Measurements from ENCODE around the gene ADD2.

Gene ADD2

DNA sequence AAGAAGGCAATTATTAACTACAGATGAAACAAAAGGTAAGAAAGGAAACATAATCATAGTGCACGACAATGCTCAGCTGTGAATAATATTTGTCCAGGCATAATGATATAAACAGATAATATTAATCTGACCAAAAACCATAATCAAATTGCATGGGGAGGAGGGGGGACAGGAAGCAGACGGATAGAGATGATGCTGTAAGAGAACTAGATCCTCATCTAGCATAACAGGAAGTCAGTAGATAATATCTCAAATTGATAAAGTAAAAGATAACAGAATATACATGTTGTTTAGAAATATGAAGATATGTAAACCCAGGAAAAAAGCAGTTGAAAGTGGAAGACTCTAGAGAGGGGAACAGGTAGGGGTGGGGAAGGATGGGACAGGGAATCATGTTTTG is 129.4 kb downstream of the ADD2 start:
- no peak overlapping the region for H3K27ac ChIP-seq
- TF ChIP-seq, protein P1, sequence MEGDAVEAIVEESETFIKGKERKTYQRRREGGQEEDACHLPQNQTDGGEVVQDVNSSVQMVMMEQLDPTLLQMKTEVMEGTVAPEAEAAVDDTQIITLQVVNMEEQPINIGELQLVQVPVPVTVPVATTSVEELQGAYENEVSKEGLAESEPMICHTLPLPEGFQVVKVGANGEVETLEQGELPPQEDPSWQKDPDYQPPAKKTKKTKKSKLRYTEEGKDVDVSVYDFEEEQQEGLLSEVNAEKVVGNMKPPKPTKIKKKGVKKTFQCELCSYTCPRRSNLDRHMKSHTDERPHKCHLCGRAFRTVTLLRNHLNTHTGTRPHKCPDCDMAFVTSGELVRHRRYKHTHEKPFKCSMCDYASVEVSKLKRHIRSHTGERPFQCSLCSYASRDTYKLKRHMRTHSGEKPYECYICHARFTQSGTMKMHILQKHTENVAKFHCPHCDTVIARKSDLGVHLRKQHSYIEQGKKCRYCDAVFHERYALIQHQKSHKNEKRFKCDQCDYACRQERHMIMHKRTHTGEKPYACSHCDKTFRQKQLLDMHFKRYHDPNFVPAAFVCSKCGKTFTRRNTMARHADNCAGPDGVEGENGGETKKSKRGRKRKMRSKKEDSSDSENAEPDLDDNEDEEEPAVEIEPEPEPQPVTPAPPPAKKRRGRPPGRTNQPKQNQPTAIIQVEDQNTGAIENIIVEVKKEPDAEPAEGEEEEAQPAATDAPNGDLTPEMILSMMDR (IDR thresholded peaks at IDR 0.05): no peak
- TF ChIP-seq ZFX (IDR thresholded peaks at IDR 0.05; ENCODE audit: borderline replicate concordance): no peak

DNA sequence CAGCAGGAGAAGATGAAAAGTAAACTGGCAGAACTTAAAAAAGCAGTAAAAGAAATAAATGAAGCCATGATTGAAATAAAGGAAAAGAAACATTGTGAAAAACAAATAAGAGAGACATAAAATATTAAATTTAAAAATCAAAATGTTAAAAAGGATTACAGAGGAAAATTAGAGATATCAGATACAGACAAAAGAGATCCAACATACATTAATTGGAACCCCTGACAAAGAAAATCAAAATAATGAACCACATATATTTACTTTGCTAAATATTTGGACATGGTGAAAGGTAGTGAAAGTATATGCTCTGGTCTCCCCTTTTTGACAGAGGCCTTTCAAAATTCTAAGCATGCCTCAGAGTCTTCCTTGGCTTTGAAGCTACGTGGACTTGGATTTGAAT is 134.5 kb downstream of the ADD2 start:
- no peak for TF ChIP-seq ZFX (IDR thresholded peaks at IDR 0.05; ENCODE audit: borderline replicate concordance)
- TF ChIP-seq, protein P1 (IDR thresholded peaks at IDR 0.05): no peak
- H3K27ac ChIP-seq: no peak overlapping the region

DNA sequence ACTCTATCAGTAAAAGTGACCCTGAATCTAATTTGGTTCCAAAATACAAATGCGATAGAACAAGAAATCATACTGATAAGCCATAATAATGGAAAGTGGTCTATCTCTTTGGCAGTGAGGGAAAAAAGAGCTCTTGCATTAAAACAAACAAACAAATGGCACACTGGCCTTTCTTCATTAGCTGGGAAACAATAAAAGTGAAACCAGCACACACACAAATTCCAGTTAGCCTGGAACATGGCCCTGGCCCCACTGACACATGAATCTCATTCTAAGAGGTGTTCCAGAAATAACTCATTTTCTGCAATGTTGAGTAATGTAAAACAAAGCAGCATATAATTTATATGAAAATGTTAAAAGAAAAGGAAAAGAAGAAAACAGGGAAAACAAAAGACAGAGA is 135.0 kb downstream of the ADD2 start:
- TF ChIP-seq, protein P1 (IDR thresholded peaks at IDR 0.05): no peak
- TF ChIP-seq ZFX (IDR thresholded peaks at IDR 0.05; ENCODE audit: borderline replicate concordance): no peak
- no peak overlapping the region for H3K27ac ChIP-seq

DNA sequence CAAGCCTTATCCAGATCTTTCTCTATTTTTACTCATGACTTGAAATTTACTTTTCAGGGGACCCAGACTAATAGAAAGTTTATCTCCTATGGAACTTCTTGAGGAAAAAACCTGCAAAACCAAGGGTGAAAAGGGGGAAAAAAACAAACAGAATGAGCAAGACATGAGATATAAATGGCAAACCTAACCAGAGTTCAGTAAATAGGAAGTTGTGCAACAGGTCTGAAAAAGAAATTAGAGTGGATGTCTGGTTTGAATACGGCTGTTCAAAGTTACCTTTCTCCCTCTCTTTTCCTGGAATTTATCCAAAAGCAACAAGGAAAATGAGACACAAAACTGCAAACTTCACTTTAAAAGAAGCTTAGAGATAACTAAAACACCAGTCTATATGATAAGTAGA is 135.6 kb downstream of the ADD2 start:
- TF ChIP-seq, protein P1 (IDR thresholded peaks at IDR 0.05): no peak
- TF ChIP-seq ZFX (IDR thresholded peaks at IDR 0.05; ENCODE audit: borderline replicate concordance): no peak
- no peak overlapping the region for H3K27ac ChIP-seq

DNA sequence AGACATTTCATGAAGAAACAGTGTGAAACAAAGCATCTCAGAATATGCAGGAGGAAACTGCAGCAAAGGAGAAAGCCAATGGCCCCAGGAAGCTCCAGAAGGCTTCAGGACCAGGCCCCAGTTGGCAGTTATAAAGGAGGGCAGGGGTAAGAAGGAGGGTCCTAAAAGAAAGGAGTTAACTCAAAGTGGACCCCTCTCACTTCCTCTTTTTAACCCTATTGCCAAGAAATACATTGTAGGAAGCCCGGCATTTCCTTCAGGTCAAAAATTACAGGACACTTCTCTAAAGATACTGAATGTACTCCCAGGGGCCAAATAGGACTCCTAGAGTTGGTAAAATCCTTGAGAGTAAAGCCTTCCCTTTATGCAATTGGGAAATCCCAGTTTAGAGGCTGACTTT is 137.2 kb downstream of the ADD2 start:
- H3K27ac ChIP-seq: no peak overlapping the region
- TF ChIP-seq ZFX (IDR thresholded peaks at IDR 0.05; ENCODE audit: borderline replicate concordance): no peak
- TF ChIP-seq, protein P1 (IDR thresholded peaks at IDR 0.05): no peak

DNA sequence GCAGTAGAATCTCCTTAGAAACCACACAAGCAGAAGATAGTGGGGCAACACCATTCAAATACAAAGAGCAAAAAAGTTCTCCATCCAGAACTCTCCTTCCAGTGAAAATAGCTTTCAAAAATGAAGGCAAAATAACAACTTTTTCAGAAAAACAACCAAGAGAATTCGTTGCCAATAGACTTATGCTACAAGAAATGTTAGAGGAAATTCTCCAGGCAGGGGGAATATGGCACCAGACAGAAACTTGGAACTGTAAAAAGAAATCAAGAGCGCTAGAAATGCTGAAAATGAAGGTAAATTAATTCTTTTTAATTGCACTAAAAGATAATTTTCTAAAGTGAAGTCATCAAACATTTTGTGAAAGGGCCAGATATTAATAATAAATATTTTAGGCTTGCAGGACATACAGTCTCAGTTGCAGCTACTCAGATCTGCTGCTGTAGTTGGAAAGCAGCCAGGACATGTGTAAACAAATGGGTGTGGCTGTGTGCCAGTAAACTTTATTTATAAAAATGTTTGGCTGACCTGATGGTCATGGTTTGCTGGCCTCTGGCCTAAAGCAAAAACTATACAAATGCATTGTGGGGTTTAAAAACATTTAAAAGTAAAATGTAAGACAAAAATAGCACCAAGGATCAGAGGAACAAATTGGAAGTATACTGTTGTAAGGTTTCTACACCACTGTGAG is 140.6 kb downstream of the ADD2 start:
- H3K27ac ChIP-seq: no peak overlapping the region

More for the DNA sequence above, 140.6 kb downstream of the ADD2 start:
- TF ChIP-seq ZFX (IDR thresholded peaks at IDR 0.05; ENCODE audit: borderline replicate concordance): no peak
- TF ChIP-seq, protein P1 (IDR thresholded peaks at IDR 0.05): no peak
